Fibroblast of skin of left quadriceps (primary cell): Measurements from ENCODE around the gene TOR1A.
"Not testable (repeated sequence)": the region's sequence is repeated elsewhere in the genome, so short reads cannot be mapped to it uniquely, and the experiment has no call there.

Experiments used
- DNase-seq, 2 experiments: peaks; one replicate each; pipeline ENCODE4 v3.0.0-alpha.2; 2013; ENCODE audit warnings: low read depth in 2 of 2

Gene TOR1A

GRCh38 chr9:129822898-129823541 is 916 bp downstream of the TOR1A start:
- no peak for DNase-seq

GRCh38 chr9:129816501-129817435 is 7.2 kb downstream of the TOR1A start:
- DNase-seq: no peak

DNA sequence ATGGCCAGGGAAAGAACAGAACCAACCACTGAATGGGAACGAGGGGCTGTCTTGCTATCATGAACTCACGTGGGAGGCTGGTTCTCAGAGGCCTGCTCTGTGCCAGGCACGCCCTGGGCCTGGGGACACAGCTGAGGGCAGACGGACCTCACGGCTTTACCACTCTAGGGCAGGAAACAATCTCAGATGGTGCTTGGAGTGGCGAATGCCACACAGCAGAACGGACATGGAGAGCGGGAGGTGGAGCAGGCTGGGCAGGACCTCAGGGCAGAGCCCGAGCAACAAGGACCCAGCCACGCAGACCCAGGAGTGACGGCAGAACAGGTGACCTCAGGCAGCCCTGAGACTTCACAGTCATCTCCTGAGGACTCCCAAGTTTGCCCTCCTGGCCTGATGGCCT is 8.7 kb downstream of the TOR1A start:
- no peak for DNase-seq

DNA sequence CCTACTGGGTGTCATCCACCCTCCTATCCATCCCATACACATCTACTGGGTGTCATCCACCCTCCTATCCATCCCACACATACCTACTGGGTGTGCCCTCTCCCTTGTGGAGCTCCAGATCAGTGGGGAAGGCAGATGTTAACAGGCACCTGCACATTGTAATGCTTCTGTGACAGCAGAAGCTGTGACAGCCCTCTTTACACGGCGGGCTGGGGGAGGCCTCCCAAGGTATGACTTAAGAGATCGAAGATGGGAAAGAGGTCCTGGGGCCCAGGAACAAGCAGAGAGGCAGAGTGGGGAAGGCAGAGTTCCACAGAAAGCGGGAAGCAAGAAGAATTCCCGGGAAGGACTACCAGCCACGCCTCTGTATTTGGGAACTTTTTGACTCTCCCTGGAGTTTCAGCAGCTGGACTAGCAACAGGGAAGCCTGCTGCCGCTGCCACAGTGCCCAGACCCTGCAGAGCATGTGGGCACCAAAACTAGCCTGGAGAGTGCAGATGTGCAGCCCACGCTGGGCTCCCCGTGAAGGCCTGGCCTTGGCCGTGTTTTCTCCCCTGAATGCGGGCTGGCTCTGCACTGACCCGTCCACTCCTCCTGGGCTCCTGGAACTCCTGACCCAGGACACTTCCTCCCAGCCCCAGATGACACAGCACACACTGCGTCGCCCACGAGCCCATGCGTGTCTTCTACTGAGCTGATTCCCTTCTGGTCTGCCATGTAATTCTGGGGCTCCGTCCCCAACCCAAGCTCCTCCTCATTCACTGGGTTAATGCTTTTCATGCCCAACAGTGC is 9.3 kb downstream of the TOR1A start:
- no peak for DNase-seq

DNA sequence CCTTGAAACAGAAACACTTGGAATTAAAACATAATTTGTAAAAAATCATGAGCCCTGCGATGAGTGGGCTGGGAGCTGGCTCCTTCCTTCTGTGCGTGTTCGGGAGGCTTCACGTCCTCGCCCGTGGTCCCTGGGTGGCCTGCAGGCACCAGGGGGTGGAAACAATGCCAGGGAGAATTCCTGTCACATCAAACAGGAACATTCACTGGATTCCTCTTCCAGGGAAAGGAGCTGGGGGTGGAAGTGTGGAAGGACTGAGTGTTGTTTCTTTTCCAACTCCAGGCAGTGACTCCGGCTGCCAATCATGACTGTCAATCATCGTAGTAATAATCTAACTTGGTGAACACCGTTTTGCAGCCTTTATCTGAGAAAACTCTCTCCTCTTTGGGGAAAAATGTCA is 10.3 kb downstream of the TOR1A start:
- DNase-seq: no peak

- no peak for DNase-seq
Observed at GRCh38 chr9:129812385-129812784, 11.6 kb downstream of the TOR1A start.

- no peak for DNase-seq
Observed at GRCh38 chr9:129811967-129812363, 12.0 kb downstream of the TOR1A start.

GRCh38 chr9:129810788-129811187 is 13.1 kb downstream of the TOR1A start:
- DNase-seq: no peak

GRCh38 chr9:129810116-129810515 is 13.8 kb downstream of the TOR1A start:
- no peak for DNase-seq

- DNase-seq: no peak
Observed at GRCh38 chr9:129809346-129809745, 14.6 kb downstream of the TOR1A start.

- no peak for DNase-seq
Observed at GRCh38 chr9:129806061-129806460, 17.9 kb downstream of the TOR1A start.

DNA sequence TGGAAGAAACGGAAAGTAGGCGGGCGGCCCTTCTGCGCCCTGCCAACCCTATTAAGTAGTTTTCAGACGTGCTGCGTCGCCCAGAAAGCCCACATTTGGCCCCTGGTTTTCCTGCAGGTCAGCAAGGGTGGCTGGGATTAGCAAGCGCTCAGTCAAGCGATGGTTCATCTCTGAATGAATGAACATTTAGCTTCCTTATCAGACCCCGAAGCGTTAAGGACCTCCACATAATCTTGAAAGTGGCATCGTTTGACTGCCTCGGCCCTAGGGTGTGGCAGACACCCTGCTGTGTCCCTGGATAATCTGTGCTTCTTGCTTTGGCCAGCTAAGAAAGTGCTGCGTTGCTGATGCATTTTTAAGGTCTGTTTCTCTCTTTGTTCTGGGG is 20.3 kb downstream of the TOR1A start:
- no peak for DNase-seq

DNA sequence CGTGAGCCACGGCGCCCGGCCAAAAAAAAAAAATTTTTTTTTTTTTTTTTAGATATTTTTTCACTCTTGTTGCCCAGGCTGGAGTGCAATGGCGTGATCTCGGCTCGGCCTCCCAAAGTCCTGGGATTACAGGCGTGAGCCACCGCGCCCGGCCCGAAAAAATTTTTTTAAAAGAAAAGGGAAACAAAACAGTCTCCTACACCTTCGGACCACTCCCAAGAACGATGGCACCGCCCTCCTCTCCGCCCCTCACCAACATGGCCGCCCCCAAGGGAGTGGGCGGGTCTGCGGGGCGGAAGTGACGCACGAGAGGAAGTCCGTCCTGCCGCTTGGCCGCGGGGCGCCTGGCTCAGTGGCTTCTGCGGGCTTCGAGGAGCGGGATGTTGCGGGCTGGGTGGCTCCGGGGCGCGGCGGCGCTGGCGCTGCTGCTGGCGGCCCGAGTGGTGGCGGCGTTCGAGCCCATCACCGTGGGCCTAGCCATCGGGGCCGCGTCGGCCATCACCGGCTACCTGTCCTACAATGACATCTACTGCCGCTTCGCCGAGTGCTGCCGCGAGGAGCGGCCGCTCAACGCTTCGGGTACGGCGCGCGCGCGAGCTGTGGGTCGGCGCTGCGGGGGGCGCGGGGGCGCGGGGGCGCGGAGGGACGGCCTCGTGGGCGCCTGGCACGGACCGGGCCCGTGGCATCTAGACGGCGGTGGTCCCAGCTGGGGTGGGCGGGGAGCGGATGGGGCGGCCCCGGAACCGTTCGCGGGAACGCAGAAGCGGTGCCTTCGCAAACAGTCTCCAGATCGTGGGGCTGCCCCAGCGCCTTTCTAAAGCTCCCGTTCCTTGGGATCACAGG is 20.9 kb downstream of the TOR1A start, which contains the start of gene TOR1B:
TSS of gene TOR1B (plus strand) at position 352 of the 843 bp plus-strand sequence. CDS start at position 381, 29 bp downstream.
- DNase-seq: peak; percentile 87 to 89

DNA sequence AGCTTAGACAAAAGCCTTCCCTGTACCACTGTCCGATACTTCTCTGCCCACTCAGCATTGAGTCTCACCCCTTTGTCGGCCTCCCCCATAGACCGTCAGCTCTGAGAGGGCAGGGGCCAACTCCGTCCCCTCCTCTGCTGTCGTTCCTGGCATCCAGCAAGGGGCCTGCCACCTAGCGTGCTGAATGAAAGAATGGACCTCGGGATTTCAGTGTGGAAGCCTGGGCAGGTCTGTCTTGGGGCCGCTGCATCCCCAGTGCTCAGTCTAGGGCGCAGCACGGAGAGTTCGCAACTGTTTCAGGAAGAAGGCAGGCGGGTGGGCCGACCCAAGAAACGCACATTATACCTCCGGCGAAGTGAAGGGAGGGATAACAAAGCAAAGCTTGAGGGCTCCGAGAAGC is 22.4 kb downstream of the TOR1A start:
- DNase-seq: no peak

DNA sequence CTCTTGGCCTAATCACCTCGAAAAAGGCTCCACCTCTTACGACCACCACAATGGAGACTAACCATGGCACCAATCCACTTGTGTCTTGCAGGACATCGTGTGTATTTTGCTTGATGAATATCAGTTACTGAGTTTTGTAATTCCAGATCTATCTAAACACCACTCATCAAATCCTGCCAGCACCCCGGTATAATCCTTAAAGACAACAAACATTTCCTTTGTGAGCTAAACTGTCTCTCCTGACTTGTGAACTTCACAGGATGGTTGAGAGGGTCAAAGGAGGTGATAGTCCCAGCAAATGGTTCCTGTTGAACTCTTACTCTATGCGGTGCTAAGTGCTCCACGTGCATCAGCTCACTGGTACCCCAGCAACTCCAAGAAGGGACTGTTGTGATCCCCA is 25.0 kb downstream of the TOR1A start:
- DNase-seq: no peak

DNA sequence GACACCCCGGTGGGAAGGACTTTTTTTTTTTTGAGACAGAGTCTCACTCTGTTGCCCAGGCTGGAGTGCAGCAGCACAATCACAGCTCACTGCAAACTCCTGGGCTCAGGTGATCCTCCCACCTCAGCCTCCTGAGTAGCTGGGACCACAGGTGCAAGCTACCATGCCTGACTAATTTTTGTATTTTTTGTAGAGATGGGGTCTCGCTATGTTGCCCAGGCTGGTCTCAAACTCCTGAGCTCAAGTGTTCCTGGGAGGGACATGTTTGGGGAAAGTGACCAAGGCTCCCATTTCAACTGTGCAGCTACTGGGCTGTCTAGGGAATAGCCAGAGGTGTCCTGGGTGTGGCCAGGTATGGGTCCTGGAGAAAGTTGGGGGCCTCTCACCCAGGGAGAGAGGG is 27.9 kb downstream of the TOR1A start:
- DNase-seq: not testable (repeated sequence)

- DNase-seq: no peak
Observed at GRCh38 chr9:129794549-129794948, 29.4 kb downstream of the TOR1A start.

GRCh38 chr9:129786481-129786880 is 37.5 kb downstream of the TOR1A start:
- no peak for DNase-seq

DNA sequence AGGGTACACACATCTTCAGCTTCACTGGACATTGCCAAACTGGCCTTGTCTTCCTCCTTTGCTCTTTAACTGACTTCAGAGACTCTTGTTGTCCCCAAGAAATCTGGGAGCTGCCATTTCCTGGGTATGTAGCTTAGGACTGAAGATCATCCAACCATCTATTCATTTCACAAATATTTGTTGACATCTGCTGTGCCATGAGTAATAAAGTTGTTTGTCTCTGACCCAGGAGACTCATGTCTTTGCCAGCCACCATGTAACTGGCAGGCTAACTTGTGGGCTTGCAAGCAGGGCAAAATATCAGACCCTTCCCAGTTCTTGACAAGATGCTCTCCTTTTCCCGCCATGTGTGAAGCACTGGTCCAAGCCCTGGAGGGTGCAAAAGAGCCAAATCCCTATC is 38.1 kb downstream of the TOR1A start:
- no peak for DNase-seq

- DNase-seq: not testable (repeated sequence)
Observed at GRCh38 chr9:129784970-129785369, 39.0 kb downstream of the TOR1A start.
